NCI-H2171 (cell line): ENCODE data around the gene VPS4A.
"Not testable (repeated sequence)": the region's sequence is repeated elsewhere in the genome, so short reads cannot be mapped to it uniquely, and the experiment has no call there.

Experiments
- DNase-seq: peaks from one replicate; lab custom pipeline; 2025; lab: John Stamatoyannopoulos, UW

Gene VPS4A

DNA sequence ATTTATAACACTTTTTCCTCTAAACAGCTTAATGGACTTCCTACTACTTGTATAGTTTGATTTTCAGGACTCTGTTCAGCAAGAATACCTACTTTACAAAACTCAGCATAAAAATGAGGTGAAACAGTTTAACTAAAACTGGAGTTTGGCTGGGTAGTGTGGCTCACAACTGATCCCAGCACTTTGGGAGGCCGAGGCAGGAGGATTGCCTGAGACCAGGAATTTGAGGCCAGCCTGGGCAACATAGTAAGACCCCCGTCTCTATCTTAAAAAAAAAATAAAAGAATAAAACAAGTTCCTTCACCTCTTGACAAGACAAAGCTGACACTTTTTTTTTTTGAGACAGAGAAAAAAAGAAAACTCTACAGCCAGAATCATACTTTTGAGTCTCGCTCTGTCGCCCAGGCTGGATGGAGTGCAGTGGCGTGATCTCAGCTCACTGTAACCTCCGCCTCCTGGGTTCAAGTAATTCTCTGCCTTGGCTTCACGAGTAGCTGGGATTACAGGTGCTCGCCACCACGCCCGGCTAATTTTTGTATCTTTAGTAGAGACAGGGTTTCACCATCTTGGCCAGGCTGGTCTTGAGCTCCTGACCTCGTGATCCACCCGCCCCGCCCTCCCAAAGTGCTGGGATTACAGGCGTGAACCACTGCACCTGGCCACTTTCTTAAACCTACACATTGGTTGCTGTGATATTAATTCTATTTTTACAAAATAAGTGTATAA lies 16.6 kb downstream of the VPS4A start:
- DNase-seq: no peak

DNA sequence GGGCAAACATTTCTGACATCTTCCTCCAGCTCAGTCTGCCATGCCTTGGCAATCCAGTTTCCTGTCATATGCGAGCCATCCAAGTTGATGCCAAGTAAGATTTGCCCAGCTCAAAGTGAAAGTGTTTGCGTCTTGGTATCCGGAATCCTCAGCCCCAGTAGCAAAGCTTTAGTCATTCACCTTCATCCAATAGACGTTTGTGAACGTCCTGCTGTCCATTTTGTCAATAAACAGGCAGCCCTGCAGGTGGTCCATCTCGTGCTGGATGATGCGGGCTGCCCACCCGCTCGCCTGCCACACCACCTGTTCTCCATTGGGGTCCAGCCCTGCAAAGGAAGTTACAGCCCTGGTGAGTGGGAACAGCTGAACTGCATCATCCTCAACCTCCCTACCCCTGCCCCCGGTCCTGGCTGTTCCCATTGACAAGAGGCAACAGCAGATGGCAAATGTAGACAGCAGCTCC lies 17.7 kb downstream of the VPS4A start:
- DNase-seq: no peak

GRCh38 chr16:69329369-69330285 lies 18.5 kb downstream of the VPS4A start:
- DNase-seq: no peak

GRCh38 chr16:69330286-69331109 lies 19.3 kb downstream of the VPS4A start, which contains the start of gene PDF:
Gene PDF (minus strand): TSS chr16:69330588. CDS start chr16:69330570, 18 bp downstream.
- DNase-seq: peak; percentile 91

DNA sequence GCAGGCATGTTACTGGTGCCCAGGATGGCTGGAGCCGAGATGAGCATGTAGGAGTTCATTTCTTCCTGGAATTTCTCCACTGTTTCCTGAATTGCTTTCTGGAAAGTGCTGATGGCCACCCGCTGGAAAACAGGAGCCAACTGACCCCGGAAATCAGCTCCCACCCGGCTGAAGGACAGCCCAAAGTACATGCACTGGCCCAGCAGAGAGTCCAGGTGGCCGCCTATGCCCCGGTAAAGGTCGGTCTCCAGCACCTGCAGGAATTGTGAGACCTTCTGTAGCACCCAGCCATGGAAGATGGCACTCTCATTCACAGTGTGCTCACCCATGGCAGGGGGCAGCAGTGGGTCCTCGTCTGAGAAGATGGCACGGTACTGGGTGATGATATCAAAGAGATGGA lies 23.5 kb downstream of the VPS4A start:
- no peak for DNase-seq

GRCh38 chr16:69338557-69339288 lies 27.6 kb downstream of the VPS4A start:
- DNase-seq: no peak

GRCh38 chr16:69339289-69340094 lies 28.3 kb downstream of the VPS4A start, which contains the start of the genes COG8 and NIP7:
Gene COG8 (minus strand): TSS chr16:69339564. CDS start chr16:69339552, 12 bp downstream.
Gene NIP7 (plus strand): TSS chr16:69339772. CDS start chr16:69339830, 58 bp downstream.
- peak; percentile 97 for DNase-seq

DNA sequence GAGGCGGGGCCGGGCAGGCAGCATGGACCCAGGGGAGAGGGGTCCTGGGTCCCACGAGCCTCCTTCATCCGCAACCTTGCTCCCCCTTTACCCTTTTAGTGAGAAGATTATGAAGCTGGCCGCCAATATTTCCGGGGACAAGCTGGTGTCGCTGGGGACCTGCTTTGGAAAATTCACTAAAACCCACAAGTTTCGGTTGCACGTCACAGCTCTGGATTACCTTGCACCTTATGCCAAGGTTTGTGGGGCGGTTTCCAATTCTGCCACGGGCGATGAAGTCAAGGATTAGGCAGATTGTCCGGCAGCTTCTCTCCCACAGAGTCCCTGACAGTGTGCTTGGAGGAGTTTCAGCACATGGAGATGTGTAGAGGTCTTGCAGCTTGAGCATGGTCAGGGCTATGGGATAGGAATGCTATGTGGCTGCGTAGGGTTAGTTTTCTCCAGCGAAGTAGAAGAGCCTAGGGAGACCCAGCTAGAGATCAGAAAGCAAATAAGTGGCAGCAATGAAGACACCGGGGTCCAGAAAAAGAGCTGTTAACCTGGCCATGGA lies 29.0 kb downstream of the VPS4A start:
- no peak for DNase-seq

GRCh38 chr16:69344171-69344570 lies 33.0 kb downstream of the VPS4A start:
- DNase-seq: no peak

DNA sequence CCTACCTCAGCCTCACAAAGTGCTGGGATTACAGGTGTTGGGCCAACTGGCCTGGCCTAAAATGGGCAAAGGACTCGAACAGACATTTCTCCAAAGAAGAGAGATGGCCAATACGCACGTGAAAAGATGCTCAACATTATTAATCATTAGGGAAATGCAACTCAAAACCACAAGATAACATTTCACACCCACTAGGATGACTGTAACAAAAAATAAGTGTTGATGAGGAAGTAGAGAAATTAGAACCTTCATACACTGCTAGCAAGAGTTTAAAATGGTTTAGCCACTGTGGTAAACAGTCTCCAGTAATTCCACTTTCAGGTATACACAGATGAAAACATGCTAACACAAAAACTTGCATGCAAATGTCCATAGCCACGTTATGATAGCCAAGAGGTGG lies 34.8 kb downstream of the VPS4A start:
- no peak for DNase-seq

GRCh38 chr16:69346683-69347082 lies 35.5 kb downstream of the VPS4A start:
- DNase-seq: no peak

GRCh38 chr16:69348222-69348621 lies 37.1 kb downstream of the VPS4A start:
- DNase-seq: no peak

DNA sequence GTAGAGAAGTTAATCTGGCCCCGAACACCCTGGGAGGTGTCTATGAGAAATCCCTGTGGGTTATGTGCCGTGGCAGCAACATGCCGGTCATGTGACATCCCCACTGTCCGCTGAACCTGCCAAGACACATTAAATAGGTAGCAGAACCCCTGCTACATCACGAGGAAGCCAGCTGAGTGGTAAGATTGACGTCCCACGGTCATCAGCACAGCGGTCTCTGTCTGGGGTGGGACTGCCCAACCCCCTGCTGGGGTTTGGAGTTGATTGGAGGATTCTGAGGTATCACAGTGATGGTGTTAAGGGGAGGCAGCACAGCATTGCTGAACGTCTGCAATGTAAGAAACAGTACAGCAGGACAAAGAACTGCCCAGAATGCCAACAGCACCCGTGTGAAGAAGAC lies 38.4 kb downstream of the VPS4A start:
- no peak for DNase-seq

DNA sequence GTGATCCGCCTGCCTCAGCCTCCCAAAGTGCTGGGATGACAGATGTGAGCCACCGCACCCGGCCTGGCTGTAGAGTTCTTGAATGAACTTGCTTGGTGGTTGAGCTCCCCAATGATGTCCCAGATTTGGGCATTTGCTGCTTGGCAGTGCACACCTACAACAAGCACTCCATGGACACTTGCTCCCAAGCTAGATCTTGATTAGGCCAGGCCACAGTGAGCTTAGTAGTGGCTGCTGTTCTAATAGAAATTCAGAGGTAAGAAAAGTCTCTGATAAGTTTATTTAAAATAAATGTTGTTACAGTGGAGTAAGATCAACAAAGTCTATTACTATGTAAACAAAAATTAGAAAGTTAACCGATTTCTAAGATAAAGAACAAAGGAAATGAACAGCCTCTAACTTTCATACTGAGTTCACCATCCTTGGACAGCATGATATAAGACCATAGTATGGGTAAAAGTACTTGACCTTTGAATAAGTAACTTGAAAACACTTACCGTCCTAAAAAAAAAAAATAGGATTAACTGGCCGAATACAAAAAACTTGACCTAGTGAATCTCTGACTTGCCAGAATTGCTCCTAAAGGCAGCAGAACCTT lies 39.5 kb downstream of the VPS4A start:
- DNase-seq: no peak

- peak; percentile 47 for DNase-seq
These were observed 40.3 kb downstream of the VPS4A start, which contains the start of gene TMED6 for GRCh38 chr16:69351309-69352027. Gene TMED6 (minus strand): TSS chr16:69351786. CDS start chr16:69351753, 33 bp downstream.

DNA sequence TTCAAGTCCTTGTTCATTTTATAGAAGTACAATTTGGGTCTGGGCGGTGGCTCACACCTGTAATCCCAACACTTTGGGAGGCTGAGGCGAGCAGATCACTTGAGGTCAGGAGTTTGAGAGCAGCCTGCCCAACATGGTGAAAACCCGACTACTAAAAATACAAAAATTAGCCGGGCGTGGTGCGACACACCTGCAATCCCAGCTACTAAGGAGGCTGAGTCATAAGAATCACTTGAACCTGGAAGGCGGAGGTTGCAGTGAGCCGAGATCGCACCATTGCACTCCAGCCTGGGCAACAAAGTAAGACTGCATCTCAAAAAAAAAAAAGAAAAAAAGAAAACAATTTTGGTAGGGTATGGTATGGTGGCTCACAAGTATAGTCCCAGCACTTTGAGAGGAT lies 48.9 kb downstream of the VPS4A start:
- not testable (repeated sequence) for DNase-seq

GRCh38 chr16:69363281-69363717 lies 52.1 kb downstream of the VPS4A start:
- DNase-seq: no peak

DNA sequence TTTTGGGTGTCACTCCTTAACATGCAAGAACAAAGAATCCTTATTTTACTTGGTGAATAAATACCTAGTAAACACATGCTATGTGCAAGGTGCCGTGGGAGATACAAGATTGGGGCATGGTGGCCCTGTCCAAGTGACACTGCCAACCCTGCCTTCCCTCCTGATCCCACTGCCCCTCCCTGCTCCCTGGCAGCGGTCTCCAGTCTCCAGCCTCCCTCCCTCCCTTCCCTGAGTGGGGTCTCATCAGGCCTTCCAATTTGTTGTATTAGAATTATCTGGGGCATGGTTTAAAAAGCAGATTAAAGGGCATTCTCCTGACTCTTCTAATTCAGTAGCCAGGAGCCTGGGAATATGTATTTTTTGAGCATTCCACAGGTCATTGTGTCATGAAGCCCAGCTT lies 52.9 kb downstream of the VPS4A start:
- no peak for DNase-seq

GRCh38 chr16:69365901-69366300 lies 54.8 kb downstream of the VPS4A start:
- no peak for DNase-seq
